IMR-90 (cell line): ENCODE measurements around the gene ITPRIP. TPM values are rescaled to one million over a fixed set of nuclear protein-coding genes. Genes with fewer than 3 reads are reported as not detected.

Source experiments
- ATAC-seq: fragments of 200-7000 bp; cut with Tn5 transposase; 2 replicates; pipeline ENCODE4 v1.9.1; 2020; ENCODE audit warnings: low read depth, mild to moderate bottlenecking, moderate library complexity
- BruUV-seq: library from RNA; stranded (reverse); fragments of 400-500 nt; replicated peaks from 2 replicates; lab custom pipeline; 2021; lab: Mats Ljungman, UMichigan
- CTCF ChIA-PET: fragments of 300-600 bp; formaldehyde crosslinking; extraction: SDS; loops from one replicate; lab custom pipeline; 2021; ENCODE audit warnings: antibody characterized with exemption; lab: Yijun Ruan, JAX
- POLR2A ChIA-PET: fragments of 300-600 bp; sonication (Branson Sonifier 250); formaldehyde crosslinking; loops from one replicate; lab custom pipeline; 2022; ENCODE audit warnings: antibody characterized with exemption; ENCODE audit not compliant: unreplicated experiment; lab: Charles Lee
- DNase-seq: peaks from one replicate; pipeline ENCODE4 v3.0.0; 2013
- H2AFZ ChIP-seq: replicated peaks from 2 replicates; pipeline ENCODE3; 2013; ENCODE audit warnings: low read length, mild to moderate bottlenecking; ENCODE audit not compliant: poor library complexity
- H2AK5ac ChIP-seq: 2 replicates; pipeline ENCODE4 v1.6.1; 2013; ENCODE audit warnings: low read depth, low read length, inconsistent platforms
- H2AK9ac ChIP-seq: replicated peaks from 2 replicates; pipeline ENCODE3; 2013; ENCODE audit warnings: mild to moderate bottlenecking, low read depth, low read length, moderate library complexity; ENCODE audit not compliant: poor library complexity
- H2BK120ac ChIP-seq: 2 replicates; pipeline ENCODE4 v1.6.1; 2013; ENCODE audit warnings: low read depth, low read length, inconsistent platforms
- H2BK15ac ChIP-seq: 3 replicates; pipeline ENCODE4 v1.6.1; 2013; ENCODE audit warnings: low read depth, low read length, inconsistent platforms
- H2BK20ac ChIP-seq: 2 replicates; pipeline ENCODE4 v1.6.1; 2013; ENCODE audit warnings: low read depth, mild to moderate bottlenecking, inconsistent platforms, low read length, moderate library complexity
- H2BK5ac ChIP-seq: 2 replicates; pipeline ENCODE4 v1.6.1; 2013; ENCODE audit warnings: mild to moderate bottlenecking, low read depth, low read length, inconsistent platforms; ENCODE audit not compliant: poor library complexity, severe bottlenecking
- H3K14ac ChIP-seq: replicated peaks from 2 replicates; pipeline ENCODE4 v1.6.1; 2013; ENCODE audit warnings: low read depth, low read length, inconsistent platforms
- H3K18ac ChIP-seq: 2 replicates; pipeline ENCODE4 v1.6.1; 2013; ENCODE audit warnings: low read depth, low read length, control low read depth
- H3K23ac ChIP-seq: 2 replicates; pipeline ENCODE4 v1.6.1; 2013; ENCODE audit warnings: low read depth, low read length, inconsistent platforms
- H3K27ac ChIP-seq: 2 replicates; pipeline ENCODE4 v1.5.1; 2013; ENCODE audit warnings: mild to moderate bottlenecking, control low read depth, low read length; ENCODE audit not compliant: insufficient read depth
- H3K27me3 ChIP-seq: 2 replicates; pipeline ENCODE4 v1.6.1; 2013; ENCODE audit warnings: low read length; ENCODE audit not compliant: control insufficient read depth, insufficient read depth
- H3K36me3 ChIP-seq: 2 replicates; pipeline ENCODE4 v1.6.1; 2013; ENCODE audit warnings: low read length, mixed read lengths; ENCODE audit not compliant: control insufficient read depth, insufficient read depth
- H3K4ac ChIP-seq: 2 replicates; pipeline ENCODE4 v1.6.1; 2013; ENCODE audit warnings: low read depth, low read length, inconsistent platforms
- H3K4me1 ChIP-seq: 2 replicates; pipeline ENCODE4 v1.6.1; 2013; ENCODE audit warnings: low read length, mixed read lengths; ENCODE audit not compliant: control insufficient read depth, insufficient read depth
- H3K4me2 ChIP-seq: 2 replicates; pipeline ENCODE4 v1.6.1; 2013; ENCODE audit warnings: low read depth, mild to moderate bottlenecking, control low read depth, low read length, moderate library complexity
- H3K4me3 ChIP-seq: 2 replicates; pipeline ENCODE4 v1.5.1; 2013; ENCODE audit warnings: low read depth, mild to moderate bottlenecking, control low read depth, low read length, moderate library complexity; ENCODE audit not compliant: insufficient read depth
- H3K56ac ChIP-seq: 2 replicates; pipeline ENCODE4 v1.6.1; 2013; ENCODE audit warnings: low read length, inconsistent platforms; ENCODE audit not compliant: insufficient read depth; ENCODE audit errors: extremely low read depth
- H3K79me1 ChIP-seq, 2 experiments: 2 replicates each; pipeline ENCODE4 v1.6.1; 2013; ENCODE audit warnings: low read length in 2 of 2, inconsistent platforms in 1 of 2, low read depth in 1 of 2
- H3K9ac ChIP-seq: 2 replicates; pipeline ENCODE4 v1.6.1; 2013; ENCODE audit warnings: low read depth, low read length, control low read depth
- H3K9me1 ChIP-seq: 2 replicates; pipeline ENCODE4 v1.6.1; 2013; ENCODE audit warnings: low read length, inconsistent platforms; ENCODE audit not compliant: insufficient read depth
- H3K9me3 ChIP-seq: 2 replicates; pipeline ENCODE4 v1.6.1; 2013; ENCODE audit warnings: low read length; ENCODE audit not compliant: control insufficient read depth, insufficient read depth
- H4K20me1 ChIP-seq: 2 replicates; pipeline ENCODE4 v1.6.1; 2013; ENCODE audit warnings: low read length, inconsistent platforms; ENCODE audit not compliant: insufficient read depth
- H4K5ac ChIP-seq: 2 replicates; pipeline ENCODE4 v1.6.1; 2013; ENCODE audit warnings: mild to moderate bottlenecking, low read depth, low read length, control low read depth
- H4K8ac ChIP-seq, 2 experiments: 2 replicates each; pipeline ENCODE4 v1.6.1; 2013; ENCODE audit warnings: low read depth in 2 of 2, low read length in 2 of 2, control low read depth in 1 of 2, inconsistent platforms in 1 of 2
- H4K91ac ChIP-seq: 2 replicates; pipeline ENCODE4 v1.6.1; 2013; ENCODE audit warnings: low read depth, low read length, inconsistent platforms; ENCODE audit not compliant: insufficient read depth
- CHD1 ChIP-seq: IDR thresholded peaks from 2 replicates; pipeline ENCODE4 v1.6.1; 2012; ENCODE audit warnings: low read depth, low read length, improper control_type of control experiment
- CTCF ChIP-seq: conservative IDR thresholded peaks from 2 replicates; pipeline ENCODE4 v1.5.1; 2012; ENCODE audit warnings: mild to moderate bottlenecking, low read depth, low read length, improper control_type of control experiment
- MAFK ChIP-seq: IDR thresholded peaks from 2 replicates; pipeline ENCODE4 v1.6.1; 2012; ENCODE audit warnings: low read depth, low read length, improper control_type of control experiment
- MAZ ChIP-seq: IDR thresholded peaks from 2 replicates; pipeline ENCODE4 v1.6.1; 2012; ENCODE audit warnings: low read depth, mild to moderate bottlenecking, low read length, improper control_type of control experiment, moderate library complexity, borderline replicate concordance
- MXI1 ChIP-seq: IDR thresholded peaks from 2 replicates; pipeline ENCODE4 v1.6.1; 2012; ENCODE audit warnings: low read depth, mild to moderate bottlenecking, low read length, moderate library complexity, borderline replicate concordance
- NFE2L2 ChIP-seq: fragments of 150-350 bp; IDR thresholded peaks from 2 replicates; pipeline ENCODE4 v1.6.1; 2016; ENCODE audit warnings: low read depth, mild to moderate bottlenecking, low read length
- RAD21 ChIP-seq: IDR thresholded peaks from 2 replicates; pipeline ENCODE4 v1.6.1; 2012; ENCODE audit warnings: low read length, improper control_type of control experiment
- RCOR1 ChIP-seq: IDR thresholded peaks from 2 replicates; pipeline ENCODE4 v1.6.1; 2012; ENCODE audit warnings: mild to moderate bottlenecking, low read length, improper control_type of control experiment; ENCODE audit not compliant: insufficient replicate concordance
- USF2 ChIP-seq: fragments of 150-350 bp; IDR thresholded peaks from 2 replicates; pipeline ENCODE4 v1.6.1; 2017; ENCODE audit warnings: mild to moderate bottlenecking, antibody characterized with exemption, low read length, low read depth
- WGBS, 2 experiments: methylation state at CpG; one replicate each; pipeline versions ENCODE4 v1.1.5 to v1.1.7; 2013; ENCODE audit warnings: missing lambda C conversion rate in 2 of 2; ENCODE audit not compliant: insufficient read length in 1 of 2; ENCODE audit errors: extremely low coverage in 2 of 2; 5-methylcytosine and 5-hydroxymethylcytosine counted together
- dilution Hi-C: fragments of 300-500 bp; cut with HindIII; formaldehyde crosslinking; loops from one replicate; pipeline ENCODE4 v1.14.3; 2018; ENCODE audit warnings: low sequenced_read_pairs; ENCODE audit not compliant: unreplicated experiment
- in situ Hi-C: fragments of 300-500 bp; cut with MboI; formaldehyde crosslinking; loops from 3 replicates; pipeline ENCODE4 v1.14.3; 2019; ENCODE audit warnings: low sequenced_read_pairs, inconsistent platforms, mixed read lengths
- intact Hi-C: fragments of 100-400 bp; cut with micrococcal nuclease; formaldehyde crosslinking; loops from 2 replicates; pipeline ENCODE4 v1.10.0; 2022
- polyA plus RNA-seq, 3 experiments: library from polyadenylated mRNA; depleted of rRNA; stranded (reverse); fragments of >200 nt; gene quantifications; 2 replicates each; pipeline ENCODE4 v1.2.3, GENCODE V29; 2012; ENCODE audit warnings: low replicate concordance in 1 of 3
- total RNA-seq: library from RNA; depleted of rRNA; stranded (reverse); fragments of >200 nt; gene quantifications from 2 replicates; pipeline ENCODE4 v1.2.3, GENCODE V29; 2012

Gene ITPRIP
- total and polyA plus RNA-seq, 2 of the 4 experiments (the other 2 are of a cell fraction), result 7.5 to 31.9 TPM

GRCh38 chr10:104304927-104305326 is 33.3 kb downstream of the ITPRIP start:
- Histone ChIP-seq H4K20me1 (peaks cover 12% of the 10 kb centered on the region), H2BK5ac (no peak overlapping the region), H2AFZ (no peak overlapping the region), H3K4me2 (no peak overlapping the region), H2BK120ac (no peak overlapping the region), H3K36me3 (peaks cover 2% of the 10 kb centered on the region; the same call in 1 of the 2 replicates), H2BK20ac (no peak overlapping the region), H2BK15ac (no peak overlapping the region), H3K9ac (no peak overlapping the region), H3K56ac (no peak overlapping the region), H3K27me3 (no peaks in the 10 kb centered on the region), H3K18ac (no peak overlapping the region), H3K4ac (peak overlapping the region; percentile 13; the same call in 1 of the 2 replicates), H2AK9ac (no peak overlapping the region), H3K79me1 (peaks cover 3 to 42% of the 10 kb centered on the region in 2 experiments; a peak in 3 of 4 replicates), H4K8ac (no peak overlapping the region), H4K91ac (no peak overlapping the region; the same call in 1 of the 2 replicates), H3K23ac (no peak overlapping the region), H2AK5ac (peak overlapping the region; percentile 26; the same call in 1 of the 2 replicates), H3K9me3 (no peaks in the 10 kb centered on the region), H3K14ac (0 out of 2 replicates have a peak overlapping the region, but pooled peaks have one; percentile 11), H3K4me1 (peaks cover 13% of the 10 kb centered on the region), H3K27ac (no peak overlapping the region), H3K4me3 (no peak overlapping the region), H4K5ac (no peak overlapping the region), H3K9me1 (peaks cover 22% of the 10 kb centered on the region; the same call in 1 of the 2 replicates)
- in situ Hi-C loops, result no loop called here
- WGBS, 2 experiments, result 74% methylated on average over 3 of the region's 8 CpGs; no CpG with 5 or more reads in 1 of the 2 experiments
- ATAC-seq, result no peak
- intact Hi-C loops, result loop anchor here (1.0 kb wide), 2 partner anchors 33 to 45 kb away; partner anchors contain the start of gene ITPRIP
- TF ChIP-seq CHD1, result no peak
- TF ChIP-seq MXI1, result no peak
- TF ChIP-seq MAZ, result no peak
- TF ChIP-seq USF2, result no peak
- no peak for TF ChIP-seq MAFK
- TF ChIP-seq NFE2L2, result no peak
- no peak for TF ChIP-seq RAD21
- no peak for TF ChIP-seq RCOR1
- TF ChIP-seq CTCF, result no peak
- dilution Hi-C loops, result no loop called here
- DNase-seq, result peak; percentile 1
- no TSS peak for BruUV-seq
- ChIA-PET POLR2A (no interaction called here), CTCF (interaction anchor here (1.2 to 2.0 kb wide), 8 partner anchors 9 to 46 kb away, joined by 3 to 9 read pairs (median 5); no protein-coding TSS in a partner anchor)
